VCaP (cell line): ENCODE data around the gene MTRFR.
"Not testable (repeated sequence)": the region's sequence is repeated elsewhere in the genome, so short reads cannot be mapped to it uniquely, and the experiment has no call there.

ENCODE experiments used
- H3K27ac ChIP-seq: fragments of 450-650 bp; 2 replicates; pipeline ENCODE4 v1.5.1; 2017
- CTCF ChIP-seq: fragments of 450-650 bp; conservative IDR thresholded peaks from 2 replicates; pipeline ENCODE4 v1.5.1; 2017; ENCODE audit warnings: mild to moderate bottlenecking, moderate library complexity

Gene MTRFR

GRCh38 chr12:123238961-123239360 is 5.7 kb downstream of the MTRFR start:
- TF ChIP-seq CTCF: no peak
- H3K27ac ChIP-seq: no peak overlapping the region

- no peak for TF ChIP-seq CTCF
- H3K27ac ChIP-seq: no peak overlapping the region
These were observed 9.1 kb downstream of the MTRFR start for GRCh38 chr12:123242116-123242904.

GRCh38 chr12:123243671-123244262 is 10.5 kb downstream of the MTRFR start:
- no peak overlapping the region for H3K27ac ChIP-seq
- TF ChIP-seq CTCF: no peak

GRCh38 chr12:123245678-123246077 is 12.4 kb downstream of the MTRFR start:
- H3K27ac ChIP-seq: no peak overlapping the region
- no peak for TF ChIP-seq CTCF

GRCh38 chr12:123248129-123248528 is 14.9 kb downstream of the MTRFR start:
- H3K27ac ChIP-seq: not testable (repeated sequence)

- H3K27ac ChIP-seq: not testable (repeated sequence)
These were observed 15.9 kb downstream of the MTRFR start for GRCh38 chr12:123248996-123249741.

GRCh38 chr12:123250471-123251383 is 17.5 kb downstream of the MTRFR start:
- H3K27ac ChIP-seq: peak overlapping the region; percentile 27; the same call in 1 of the 2 replicates
- no peak for TF ChIP-seq CTCF
